ENCODE results near the gene GOSR2.
"Not testable (repeated sequence)": the region's sequence is repeated elsewhere in the genome, so short reads cannot be mapped to it uniquely, and the experiment has no call there.

The GOSR2 gene

DNA sequence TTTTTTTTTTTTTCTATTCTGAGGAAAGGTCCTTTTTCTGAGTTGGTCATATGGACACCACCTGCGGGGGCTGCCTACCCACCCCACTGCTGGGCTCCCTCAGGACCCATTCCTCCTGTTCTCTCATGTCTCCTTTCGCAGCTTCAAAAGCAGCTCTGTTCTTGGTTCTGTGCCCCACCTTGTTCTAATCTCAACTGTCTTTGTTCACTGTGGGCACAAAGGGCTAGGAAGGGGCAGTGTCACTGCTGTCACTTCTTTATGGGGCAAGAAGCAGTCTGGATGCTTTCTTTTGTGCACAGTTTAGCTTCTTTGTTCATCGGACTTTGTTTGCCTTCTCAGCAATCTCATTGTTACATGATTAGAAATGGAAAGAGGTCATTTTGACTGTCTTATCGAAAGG is 7.1 kb downstream of the GOSR2 start:
- DNase-seq (ENCODE audit: low read depth in 2 of 2), result no peak

DNA sequence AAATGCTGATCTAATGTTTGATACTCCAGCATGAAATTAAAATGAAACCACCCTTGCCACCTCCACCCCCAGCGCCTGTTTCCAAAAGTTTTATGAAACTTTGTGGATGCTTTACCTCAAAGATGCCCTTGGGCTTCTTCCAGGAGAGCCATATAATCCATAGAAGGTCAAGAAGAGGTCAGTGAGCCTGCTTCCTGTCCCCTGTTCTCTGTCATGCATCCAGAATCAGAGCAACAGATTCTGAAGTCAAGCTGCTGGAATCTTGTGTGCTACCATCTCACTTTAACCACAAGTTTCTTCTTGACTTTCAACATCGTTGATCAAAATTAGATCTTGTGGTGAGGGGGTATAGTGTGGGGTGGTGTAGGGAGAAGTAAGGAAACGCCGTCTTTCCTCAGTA is 8.6 kb downstream of the GOSR2 start:
- DNase-seq (ENCODE audit: low read depth in 2 of 2), result no peak

GRCh38 chr17:46935658-46936266 is 12.8 kb downstream of the GOSR2 start:
- DNase-seq (ENCODE audit: low read depth in 2 of 2), result no peak

DNA sequence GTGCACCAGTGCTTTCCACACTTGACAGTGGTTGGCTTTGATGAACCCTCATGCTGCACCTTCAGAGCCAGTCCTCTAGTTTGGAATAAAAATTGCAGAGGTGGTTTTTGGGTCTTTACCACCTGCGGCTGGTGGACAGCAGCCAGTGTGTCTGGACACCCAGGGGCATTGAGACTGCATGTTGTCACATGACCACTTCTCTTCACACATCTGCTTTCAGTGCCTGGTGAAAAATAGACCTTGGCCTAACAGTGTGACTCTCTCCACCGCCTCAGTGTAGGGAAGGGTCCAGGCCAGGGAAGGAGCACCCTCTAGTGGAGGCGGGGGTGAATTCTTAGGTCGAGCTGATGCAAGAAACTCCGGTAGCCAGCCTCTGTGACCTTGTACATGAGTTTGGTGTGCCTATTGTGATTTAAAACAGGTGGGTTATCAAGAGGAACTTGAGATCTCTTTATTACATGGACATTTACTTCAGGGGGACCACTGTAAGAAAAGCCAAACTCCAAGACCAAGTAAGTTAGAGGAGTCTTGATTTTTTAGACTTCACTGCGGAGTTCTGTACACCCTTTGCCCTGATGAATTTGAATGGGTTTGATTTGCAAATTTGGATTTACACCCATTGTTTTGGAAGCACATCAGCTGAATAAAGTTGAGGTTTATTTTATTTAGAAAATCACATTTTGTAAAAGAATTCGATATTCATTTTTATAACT is 17.9 kb downstream of the GOSR2 start:
- peak in 1 of 2 donors; percentile 42 for DNase-seq (ENCODE audit: low read depth in 2 of 2)

- peak in 1 of 2 donors; percentile 22 for DNase-seq (ENCODE audit: low read depth in 2 of 2)
These were observed 19.7 kb downstream of the GOSR2 start for GRCh38 chr17:46942441-46943217.

GRCh38 chr17:46943218-46943500 is 20.2 kb downstream of the GOSR2 start:
- no peak for DNase-seq (ENCODE audit: low read depth in 2 of 2)

- DNase-seq (ENCODE audit: low read depth in 2 of 2), result no peak
These were observed 20.8 kb downstream of the GOSR2 start for GRCh38 chr17:46943501-46944393.

GRCh38 chr17:46944931-46945330 is 22.0 kb downstream of the GOSR2 start:
- DNase-seq (ENCODE audit: low read depth in 2 of 2), result no peak

DNA sequence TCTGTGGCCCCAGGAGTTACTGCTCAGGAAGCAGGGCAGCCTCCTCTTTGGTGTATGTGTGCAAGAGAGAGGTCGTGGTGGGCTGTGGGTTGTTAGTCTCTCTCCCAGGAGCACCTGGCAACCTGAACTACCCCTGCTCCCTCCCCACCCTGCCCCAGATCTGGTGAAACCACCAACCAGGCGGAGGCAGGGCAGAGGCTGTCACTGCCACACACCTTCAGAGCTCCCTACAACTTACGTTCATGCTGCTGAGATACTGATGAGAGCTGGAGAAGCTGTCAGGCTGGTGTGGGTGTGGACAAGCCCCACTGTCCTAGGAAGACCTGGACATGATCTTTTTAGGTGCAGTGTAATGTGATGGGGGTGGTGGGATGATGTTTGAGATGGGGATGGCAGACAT is 24.3 kb downstream of the GOSR2 start:
- DNase-seq (ENCODE audit: low read depth in 2 of 2), result no peak

DNA sequence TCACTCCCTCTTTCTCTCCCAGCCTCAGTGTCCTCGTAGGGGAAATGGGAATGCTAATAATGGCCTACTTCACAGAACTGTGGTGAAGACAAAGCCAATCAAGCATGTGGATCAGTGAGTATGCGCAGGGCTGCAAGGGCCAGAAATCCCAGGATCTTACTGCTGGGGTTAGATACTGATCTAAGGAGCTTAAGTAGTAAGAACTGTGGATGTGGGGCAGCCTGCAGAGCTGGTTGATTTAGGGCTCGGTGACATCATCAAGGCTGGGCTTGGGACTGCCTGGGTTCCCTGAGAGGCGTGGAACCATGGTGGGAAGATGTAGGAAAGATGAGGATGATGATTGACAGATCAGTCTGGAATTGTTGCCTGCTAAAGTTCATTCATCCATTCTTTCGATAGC is 25.6 kb downstream of the GOSR2 start:
- no peak for DNase-seq (ENCODE audit: low read depth in 2 of 2)

GRCh38 chr17:46949291-46950174 is 26.6 kb downstream of the GOSR2 start:
- no peak for DNase-seq (ENCODE audit: low read depth in 2 of 2)

DNA sequence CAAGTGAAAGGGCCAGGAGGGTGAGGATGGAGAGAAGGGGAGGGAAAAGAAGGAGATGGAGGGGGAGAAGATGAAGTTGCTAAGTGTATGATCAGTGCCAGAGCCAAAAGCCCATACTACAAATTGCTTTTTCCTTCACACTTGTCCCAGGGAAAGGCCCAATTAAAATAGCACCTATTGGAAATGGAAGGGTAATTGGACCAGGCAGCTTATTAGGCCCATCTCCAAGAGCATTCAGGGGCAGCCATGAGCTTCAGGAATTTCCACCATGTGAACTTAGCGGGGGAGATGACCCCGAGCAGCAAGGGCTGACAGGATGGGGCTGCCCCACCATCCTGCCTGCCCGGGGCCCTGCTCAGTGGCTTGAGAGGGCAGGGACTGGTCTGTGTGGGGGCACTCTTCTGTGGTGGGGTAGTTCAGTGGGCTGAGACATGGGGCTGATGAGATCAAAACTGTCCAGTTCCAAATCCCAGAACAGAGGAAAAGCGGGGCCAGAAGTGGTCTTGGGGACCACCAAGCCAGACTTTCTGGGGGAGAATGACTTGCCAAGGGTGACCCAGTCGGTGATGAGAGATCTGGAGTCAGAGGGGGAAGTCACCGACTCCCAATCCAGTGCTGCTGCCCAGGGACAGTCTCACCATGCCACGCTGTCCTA is 27.5 kb downstream of the GOSR2 start:
- no peak for DNase-seq (ENCODE audit: low read depth in 2 of 2)

DNA sequence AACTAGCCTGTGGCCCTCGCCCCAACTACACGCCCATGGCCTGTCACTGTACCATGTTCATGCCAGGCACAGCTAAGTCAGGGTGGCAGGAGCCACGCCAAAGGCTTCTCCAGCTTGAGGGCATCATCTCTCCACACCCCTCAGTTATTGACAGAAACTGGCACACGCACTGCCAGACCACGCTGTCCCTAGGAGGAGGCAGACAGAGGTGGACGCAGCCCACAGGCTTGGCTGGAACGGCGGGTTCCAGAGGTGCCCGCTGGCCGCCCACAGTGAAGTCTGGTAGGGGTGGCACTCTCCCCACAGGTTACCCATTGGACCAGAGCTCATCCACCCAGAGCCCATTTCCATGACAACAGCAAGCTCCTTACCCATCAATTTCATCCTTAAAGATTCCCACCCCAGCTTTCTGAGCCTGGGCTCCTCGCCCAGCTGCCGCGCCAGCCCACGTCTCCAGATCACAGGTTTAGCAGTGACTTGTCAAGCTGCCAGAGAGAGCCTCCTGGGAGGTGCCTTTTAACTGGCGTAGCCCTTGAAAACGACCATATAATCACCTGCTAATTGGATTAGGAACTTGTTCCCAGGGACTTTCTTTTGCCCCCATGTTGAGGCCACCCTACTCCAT is 28.1 kb downstream of the GOSR2 start:
- no peak for DNase-seq (ENCODE audit: low read depth in 2 of 2)

- no peak for DNase-seq (ENCODE audit: low read depth in 2 of 2)
These were observed 28.7 kb downstream of the GOSR2 start for GRCh38 chr17:46951706-46952105.

DNA sequence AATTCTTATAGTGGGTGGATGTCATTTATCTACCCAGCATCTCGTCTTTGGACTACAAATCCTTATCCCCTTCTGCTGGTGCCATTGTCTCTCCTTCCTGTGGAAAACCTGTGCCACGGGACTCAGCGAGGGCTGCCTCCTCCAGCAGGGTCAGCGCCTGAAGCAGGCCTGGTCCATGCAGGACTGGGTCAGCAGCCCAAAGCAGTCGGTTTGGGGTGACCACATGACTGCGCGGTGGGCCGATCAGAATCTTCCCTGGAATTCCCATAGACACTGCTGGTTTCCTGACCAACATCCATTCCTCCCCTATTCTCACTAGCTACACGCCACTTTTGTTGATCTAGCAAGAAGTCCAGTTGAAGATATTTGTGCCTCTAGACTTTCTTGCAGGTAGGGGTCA is 29.2 kb downstream of the GOSR2 start:
- DNase-seq (ENCODE audit: low read depth in 2 of 2), result no peak

- DNase-seq (ENCODE audit: low read depth in 2 of 2), result not testable (repeated sequence)
These were observed 30.2 kb downstream of the GOSR2 start for GRCh38 chr17:46953191-46953590.

GRCh38 chr17:46958041-46958591 is 35.2 kb downstream of the GOSR2 start:
- no peak for DNase-seq (ENCODE audit: low read depth in 2 of 2)

DNA sequence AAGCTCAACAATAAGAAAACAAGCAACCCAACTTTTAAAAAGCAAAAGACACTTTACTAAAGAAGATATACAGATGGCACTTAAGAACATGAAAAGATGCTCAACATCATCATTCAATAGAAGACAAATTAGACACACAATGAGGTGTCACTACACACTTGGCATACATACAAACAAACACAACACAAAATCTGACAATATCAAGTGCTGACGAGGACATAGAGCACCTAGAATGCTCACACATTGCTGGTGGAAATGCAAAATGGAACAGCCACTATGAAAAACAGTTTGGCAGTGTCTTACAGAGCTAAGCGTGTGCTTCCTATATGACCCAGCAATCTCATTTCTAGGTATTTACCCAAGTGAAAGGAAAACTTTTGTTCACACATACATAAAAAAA is 37.2 kb downstream of the GOSR2 start:
- no peak for DNase-seq (ENCODE audit: low read depth in 2 of 2)

GRCh38 chr17:46962374-46962790 is 39.4 kb downstream of the GOSR2 start:
- no peak for DNase-seq (ENCODE audit: low read depth in 2 of 2)

DNA sequence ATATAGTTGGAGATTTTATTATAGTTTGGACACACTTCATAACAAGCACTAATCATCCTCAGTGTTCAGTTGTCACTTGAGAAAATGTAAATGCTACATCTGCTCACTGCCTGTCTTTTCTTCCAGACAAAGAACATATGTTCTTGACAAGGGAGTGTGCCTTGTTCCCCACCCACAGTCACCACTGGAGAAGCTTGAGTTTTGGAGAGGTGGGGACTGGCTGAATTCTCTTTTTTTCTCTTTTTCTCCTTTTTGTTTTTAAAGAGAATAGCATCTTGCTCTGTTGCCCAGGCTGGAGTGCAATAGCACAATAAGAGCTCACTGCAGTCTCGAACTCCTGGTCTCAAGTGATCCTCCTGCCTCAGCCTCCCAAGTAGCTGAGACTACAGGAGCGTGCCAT is 40.6 kb downstream of the GOSR2 start:
- no peak for DNase-seq (ENCODE audit: low read depth in 2 of 2)

Data from stimulated activated CD8-positive, alpha-beta memory T cell treated with anti-CD3 and anti-CD28 coated beads, Interleukin-2, amount 100 ng/mL, for 1 hour (primary cell).